ENCODE measurements around the gene ABHD14A. TPM values are rescaled to one million over a fixed set of nuclear protein-coding genes. Genes with fewer than 3 reads are reported as not detected.

ABHD14A gene
- polyA plus RNA-seq, 1 donor (not counting 4 experiments of a cell fraction or from before 2014, with no cell fraction given): 6.9 TPM

GRCh38 chr3:51943451-51944391 is 31.1 kb upstream of the ABHD14A start:
- FAIRE-seq (no peak), DNase-seq (ENCODE audit: low read depth, low spot score) (no peak)
- Histone ChIP-seq H3K27ac (ENCODE audit: control insufficient read depth, insufficient read depth, low read length) (no peak overlapping the region), H3K36me3 (ENCODE audit: control insufficient read depth in 2 of 2, extremely low read depth in 1 of 2, insufficient read depth in 2 of 2, low read length in 2 of 2) (peaks cover 2 to 5% of the 10 kb centered on the region in 2 experiments), H3K9me3 (ENCODE audit: control insufficient read depth, low read depth, low read length) (no peaks in the 10 kb centered on the region), H3K9me1 (ENCODE audit: control insufficient read depth, extremely low read depth, insufficient read depth, low read length) (peaks cover 2% of the 10 kb centered on the region), H2AFZ (ENCODE audit: control insufficient read depth, low read length) (no peak overlapping the region), H4K20me1 (ENCODE audit: control insufficient read depth, extremely low read depth, insufficient read depth, low read length) (no peaks in the 10 kb centered on the region), H3K27me3 (ENCODE audit: control insufficient read depth, extremely low read depth, insufficient read depth, low read length) (no peaks in the 10 kb centered on the region), H3K9ac (ENCODE audit: control insufficient read depth, extremely low read depth, insufficient read depth, low read length) (no peak overlapping the region), H3K4me3 (ENCODE audit: control insufficient read depth in 2 of 3, extremely low read depth in 1 of 3, insufficient read depth in 2 of 3, low read depth in 1 of 3, low read length in 3 of 3) (no peak overlapping the region), H3K79me2 (ENCODE audit: control insufficient read depth, insufficient read depth, low read length) (peaks cover 28% of the 10 kb centered on the region), H3K4me2 (ENCODE audit: control insufficient read depth, extremely low read depth, insufficient read depth, low read depth, low read length) (no peak overlapping the region), H3K4me1 (ENCODE audit: control insufficient read depth, extremely low read depth, insufficient read depth, low read length) (peaks cover 22% of the 10 kb centered on the region)
- dilution Hi-C loops (cut with MboI; ENCODE audit: extremely low pct_ligation_motif_present, low sequenced_read_pairs): no loop called here
- TF ChIP-seq CTCF (optimal IDR thresholded peaks at IDR 0.05 in 1 of 3, IDR thresholded peaks at IDR 0.05 in 1 of 3, conservative IDR thresholded peaks at IDR 0.05 in 1 of 3; ENCODE audit: extremely low read depth in 1 of 3, insufficient read depth in 2 of 3, low read length in 3 of 3): no peak
- TF ChIP-seq EZH2 (IDR thresholded peaks at IDR 0.05; ENCODE audit: low read length): no peak

- no peaks in the 10 kb centered on the region for H3K27me3 ChIP-seq (ENCODE audit: control insufficient read depth, extremely low read depth, insufficient read depth, low read length)
- dilution Hi-C loops (cut with MboI; ENCODE audit: extremely low pct_ligation_motif_present, low sequenced_read_pairs): no loop called here
- no peak overlapping the region for H3K4me3 ChIP-seq (ENCODE audit: control insufficient read depth in 2 of 3, extremely low read depth in 1 of 3, insufficient read depth in 2 of 3, low read depth in 1 of 3, low read length in 3 of 3)
- H3K79me2 ChIP-seq (ENCODE audit: control insufficient read depth, insufficient read depth, low read length): peaks cover 21% of the 10 kb centered on the region
- H4K20me1 ChIP-seq (ENCODE audit: control insufficient read depth, extremely low read depth, insufficient read depth, low read length): no peaks in the 10 kb centered on the region
- FAIRE-seq (no peak), DNase-seq (ENCODE audit: low read depth, low spot score) (no peak)
- H3K9me3 ChIP-seq (ENCODE audit: control insufficient read depth, low read depth, low read length): no peaks in the 10 kb centered on the region
- H2AFZ ChIP-seq (ENCODE audit: control insufficient read depth, low read length): no peak overlapping the region
- H3K9me1 ChIP-seq (ENCODE audit: control insufficient read depth, extremely low read depth, insufficient read depth, low read length): peaks cover 2% of the 10 kb centered on the region
- H3K9ac ChIP-seq (ENCODE audit: control insufficient read depth, extremely low read depth, insufficient read depth, low read length): no peak overlapping the region
- peaks cover 1 to 4% of the 10 kb centered on the region in 2 experiments for H3K36me3 ChIP-seq (ENCODE audit: control insufficient read depth in 2 of 2, extremely low read depth in 1 of 2, insufficient read depth in 2 of 2, low read length in 2 of 2)
- H3K27ac ChIP-seq (ENCODE audit: control insufficient read depth, insufficient read depth, low read length): no peak overlapping the region
- no peak for TF ChIP-seq EZH2 (IDR thresholded peaks at IDR 0.05; ENCODE audit: low read length)
- no peak for TF ChIP-seq CTCF (optimal IDR thresholded peaks at IDR 0.05 in 1 of 3, IDR thresholded peaks at IDR 0.05 in 1 of 3, conservative IDR thresholded peaks at IDR 0.05 in 1 of 3; ENCODE audit: extremely low read depth in 1 of 3, insufficient read depth in 2 of 3, low read length in 3 of 3)
- H3K4me2 ChIP-seq (ENCODE audit: control insufficient read depth, extremely low read depth, insufficient read depth, low read depth, low read length): no peak overlapping the region
- H3K4me1 ChIP-seq (ENCODE audit: control insufficient read depth, extremely low read depth, insufficient read depth, low read length): peaks cover 22% of the 10 kb centered on the region
Measured at GRCh38 chr3:51944451-51945021, 30.3 kb upstream of the ABHD14A start.

All from keratinocyte (primary cell).